Lung (tissue), 12 donors: ENCODE data around the gene ONECUT3. TPM values are rescaled to one million over a fixed set of nuclear protein-coding genes. Genes with fewer than 3 reads are reported as not detected.

Experiments used
- ATAC-seq: fragments of 200-7000 bp; cut with Tn5 transposase; one replicate; pipeline ENCODE4 v1.9.1; 2020; ENCODE audit warnings: moderate number of reproducible peaks; ENCODE audit not compliant: insufficient read depth, low FRiP score
- DNase-seq, 3 donors: peaks; one replicate each; pipeline ENCODE4 v3.0.0-alpha.2; 2013 to 2017
- H3K27ac ChIP-seq, 2 donors: one replicate each; pipeline ENCODE4 v1.5.1; 2013; ENCODE audit warnings: mild to moderate bottlenecking in 2 of 2, moderate library complexity in 2 of 2, control low read depth in 1 of 2, inconsistent platforms in 1 of 2, low read depth in 1 of 2, low read length in 1 of 2
- H3K27me3 ChIP-seq, 3 donors: one replicate each; pipeline ENCODE4 v1.5.1; 2013; ENCODE audit warnings: low read length in 2 of 3; ENCODE audit not compliant: control insufficient read depth in 3 of 3, insufficient read depth in 3 of 3
- H3K36me3 ChIP-seq, 4 donors: one replicate each; pipeline ENCODE4 v1.5.1; 2013; ENCODE audit warnings: low read length in 4 of 4, mild to moderate bottlenecking in 1 of 4, moderate library complexity in 1 of 4; ENCODE audit not compliant: control insufficient read depth in 4 of 4, insufficient read depth in 4 of 4
- H3K4me1 ChIP-seq, 5 donors: one replicate each; pipeline ENCODE4 v1.5.1; 2013; ENCODE audit warnings: low read length in 5 of 5, mild to moderate bottlenecking in 2 of 5, moderate library complexity in 1 of 5; ENCODE audit not compliant: control insufficient read depth in 5 of 5, insufficient read depth in 5 of 5
- H3K4me3 ChIP-seq: one replicate; pipeline ENCODE4 v1.5.1; 2013; ENCODE audit warnings: mild to moderate bottlenecking, control low read depth, moderate library complexity
- H3K9ac ChIP-seq, 2 donors: one replicate each; pipeline ENCODE4 v1.5.1; 2013; ENCODE audit warnings: low read length in 2 of 2, control low read depth in 1 of 2; ENCODE audit not compliant: insufficient read depth in 1 of 2
- H3K9me3 ChIP-seq, 4 donors: one replicate each; pipeline ENCODE4 v1.5.1; 2013; ENCODE audit warnings: low read length in 3 of 4, mild to moderate bottlenecking in 1 of 4, moderate library complexity in 1 of 4; ENCODE audit not compliant: control insufficient read depth in 4 of 4, insufficient read depth in 3 of 4
- CTCF ChIP-seq: IDR thresholded peaks from 2 replicates; pipeline ENCODE4 v1.5.1; 2012; ENCODE audit warnings: mild to moderate bottlenecking; ENCODE audit errors: control extremely low read depth, extremely low read depth
- WGBS, 2 donors: extraction: QIAGEN DNeasy Blood & Tissue Kit; methylation state at CpG; one replicate each; pipeline ENCODE4 v1.1.7; 2013; 5-methylcytosine and 5-hydroxymethylcytosine counted together
- polyA plus RNA-seq, 2 donors: library from polyadenylated mRNA; stranded (reverse); fragments of 200-250 nt; gene quantifications; one replicate each; pipeline ENCODE4 v1.2.1, GENCODE V29; 2013
- total RNA-seq, 2 donors: library from RNA; depleted of rRNA in 1 of 2; stranded (reverse); fragments of >200 nt in 1 of 2; gene quantifications; one replicate each; pipeline ENCODE4 v1.2.1, GENCODE V29; 2014 to 2021
- donor health status: control.
- donor health status: control.
- donor health status: Bipolar disorder and iron deficiency.
- donor health status: healthy.
- donor health status: DM: yes; HTN: yes; CAD: no.

Gene ONECUT3
- total and polyA plus RNA-seq, 4 donors, result not detected

GRCh38 chr19:1728816-1729567 is 24.3 kb upstream of the ONECUT3 start:
- Histone ChIP-seq H3K9ac (no peak overlapping the region), H3K36me3 (no peaks in the 10 kb centered on the region), H3K27me3 (peaks cover 10 to 34% (median 20%) of the 10 kb centered on the region in 3 donors), H3K4me1 (peaks cover 0 to 4% (median 3%) of the 10 kb centered on the region in 5 donors), H3K9me3 (peaks cover 0 to 3% (median 0%) of the 10 kb centered on the region in 4 donors), H3K4me3 (no peak overlapping the region), H3K27ac (no peak overlapping the region)
- 88 to 92% methylated on average over 32 to 33 of the region's 33 CpGs for WGBS, 2 donors
- DNase-seq (no peak), ATAC-seq (no peak)
- no peak for TF ChIP-seq CTCF

- Histone ChIP-seq H3K9me3 (peaks cover 0 to 3% (median 0%) of the 10 kb centered on the region in 4 donors), H3K27ac (no peak overlapping the region), H3K9ac (no peak overlapping the region), H3K27me3 (peaks cover 10 to 40% (median 23%) of the 10 kb centered on the region in 3 donors), H3K4me3 (no peak overlapping the region), H3K36me3 (no peaks in the 10 kb centered on the region), H3K4me1 (peaks cover 0 to 4% (median 3%) of the 10 kb centered on the region in 5 donors)
- WGBS, 2 donors, result 84 to 91% methylated on average over 19 of the region's 19 CpGs
- ATAC-seq (no peak), DNase-seq (no peak)
- no peak for TF ChIP-seq CTCF
These were observed 23.8 kb upstream of the ONECUT3 start for GRCh38 chr19:1729568-1729925.

- DNase-seq, result no peak
- Histone ChIP-seq H3K4me3 (no peak overlapping the region), H3K36me3 (no peaks in the 10 kb centered on the region), H3K27me3 (peaks cover 10 to 46% (median 26%) of the 10 kb centered on the region in 3 donors), H3K27ac (no peak overlapping the region), H3K9ac (no peak overlapping the region), H3K4me1 (peaks cover 0 to 4% (median 3%) of the 10 kb centered on the region in 5 donors), H3K9me3 (peaks cover 0 to 5% (median 0%) of the 10 kb centered on the region in 4 donors)
- no peak for TF ChIP-seq CTCF
- no peak for ATAC-seq
- WGBS, 2 donors, result 80 to 86% methylated on average over 16 to 17 of the region's 17 CpGs
These were observed 23.1 kb upstream of the ONECUT3 start for GRCh38 chr19:1730157-1730556.
